Activated CD8-positive, alpha-beta T cell treated with anti-CD3 and anti-CD28 coated beads for 36 hours (primary cell): Measurements from ENCODE around the gene ITIH4. TPM values are rescaled to one million over a fixed set of nuclear protein-coding genes. Genes with fewer than 3 reads are reported as not detected.

Experiments
- ATAC-seq: fragments of 200-7000 bp; cut with Tn5 transposase; one replicate; pipeline ENCODE4 v1.10.0; 2021; ENCODE audit warnings: mild to moderate bottlenecking, moderate library complexity
- CTCF ChIA-PET: fragments of 350-600 bp; sonication (Branson Sonifier 250); formaldehyde crosslinking; loops from one replicate; lab custom pipeline; 2021; ENCODE audit warnings: antibody characterized with exemption; lab: Charles Lee
- POLR2A ChIA-PET: fragments of 350-600 bp; sonication (Branson Sonifier 250); formaldehyde crosslinking; loops from one replicate; lab custom pipeline; 2021; ENCODE audit warnings: antibody characterized with exemption; lab: Charles Lee
- DNase-seq: peaks from one replicate; pipeline ENCODE4 v3.0.0-alpha.2; 2020
- H3K27ac Mint-ChIP-seq: one replicate; pipeline ENCODE4 v1.8.0; 2021; ENCODE audit warnings: mild to moderate bottlenecking, mixed read lengths
- H3K27me3 Mint-ChIP-seq: one replicate; pipeline ENCODE4 v1.8.0; 2021; ENCODE audit warnings: mixed read lengths
- H3K36me3 Mint-ChIP-seq: one replicate; pipeline ENCODE4 v1.8.0; 2021; ENCODE audit warnings: low read depth, mixed read lengths
- H3K4me1 Mint-ChIP-seq: one replicate; pipeline ENCODE4 v1.8.0; 2021; ENCODE audit warnings: low read depth, mixed read lengths
- H3K4me3 Mint-ChIP-seq: one replicate; pipeline ENCODE4 v1.8.0; 2021; ENCODE audit warnings: mild to moderate bottlenecking, moderate library complexity, mixed read lengths
- H3K9me3 Mint-ChIP-seq: one replicate; pipeline ENCODE4 v1.8.0; 2021; ENCODE audit warnings: mixed read lengths
- intact Hi-C: fragments of 100-400 bp; cut with micrococcal nuclease; formaldehyde crosslinking; loops from one replicate; pipeline ENCODE4 v1.10.0; 2022
- total RNA-seq, 2 experiments: library from RNA; stranded (reverse); gene quantifications; one replicate each; pipeline ENCODE4 v1.2.3, GENCODE V29; 2021
- TF ChIP-seq, protein P1 (sequence below): fragments of 200-600 bp; IDR thresholded peaks from one replicate; pipeline ENCODE4 v1.8.0; 2022; ENCODE audit warnings: antibody characterized with exemption, mild to moderate bottlenecking

The ITIH4 gene
- total RNA-seq, 2 experiments from 2014 or later, result 3.9 to 5.5 TPM

DNA sequence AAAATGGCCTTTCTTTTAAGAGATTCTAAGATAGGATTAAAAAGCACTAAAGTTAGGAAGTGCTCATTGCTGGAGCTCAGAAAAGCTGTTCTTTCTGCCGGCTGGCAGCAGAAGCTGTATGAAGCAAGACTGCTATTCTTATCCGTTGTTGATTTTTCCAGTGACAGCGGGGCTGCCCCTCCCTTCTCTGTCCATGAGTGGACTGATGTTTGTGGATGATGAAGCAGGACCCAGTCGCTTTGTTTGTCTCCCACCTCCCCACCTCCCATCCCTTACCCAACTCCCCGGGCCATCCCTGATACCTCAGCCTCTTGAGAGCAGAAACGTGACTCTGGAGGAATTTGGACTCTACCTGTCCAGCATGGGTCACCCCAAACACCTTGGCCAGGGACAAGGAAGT lies 14.7 kb upstream of the ITIH4 start:
- H3K36me3 Mint-ChIP-seq, result peaks cover 4% of the 10 kb centered on the region
- H3K4me1 Mint-ChIP-seq, result no peaks in the 10 kb centered on the region
- POLR2A ChIA-PET, result no interaction called here
- ATAC-seq, result no peak
- no peak overlapping the region for H3K27ac Mint-ChIP-seq
- no peak for DNase-seq
- CTCF ChIA-PET, result interaction anchor here (0.8 to 2.6 kb wide), 11 partner anchors 8 to 350 kb away, joined by 3 to 7 read pairs (median 3); no protein-coding TSS in a partner anchor
- H3K9me3 Mint-ChIP-seq, result no peaks in the 10 kb centered on the region
- no peaks in the 10 kb centered on the region for H3K27me3 Mint-ChIP-seq
- TF ChIP-seq, protein P1, sequence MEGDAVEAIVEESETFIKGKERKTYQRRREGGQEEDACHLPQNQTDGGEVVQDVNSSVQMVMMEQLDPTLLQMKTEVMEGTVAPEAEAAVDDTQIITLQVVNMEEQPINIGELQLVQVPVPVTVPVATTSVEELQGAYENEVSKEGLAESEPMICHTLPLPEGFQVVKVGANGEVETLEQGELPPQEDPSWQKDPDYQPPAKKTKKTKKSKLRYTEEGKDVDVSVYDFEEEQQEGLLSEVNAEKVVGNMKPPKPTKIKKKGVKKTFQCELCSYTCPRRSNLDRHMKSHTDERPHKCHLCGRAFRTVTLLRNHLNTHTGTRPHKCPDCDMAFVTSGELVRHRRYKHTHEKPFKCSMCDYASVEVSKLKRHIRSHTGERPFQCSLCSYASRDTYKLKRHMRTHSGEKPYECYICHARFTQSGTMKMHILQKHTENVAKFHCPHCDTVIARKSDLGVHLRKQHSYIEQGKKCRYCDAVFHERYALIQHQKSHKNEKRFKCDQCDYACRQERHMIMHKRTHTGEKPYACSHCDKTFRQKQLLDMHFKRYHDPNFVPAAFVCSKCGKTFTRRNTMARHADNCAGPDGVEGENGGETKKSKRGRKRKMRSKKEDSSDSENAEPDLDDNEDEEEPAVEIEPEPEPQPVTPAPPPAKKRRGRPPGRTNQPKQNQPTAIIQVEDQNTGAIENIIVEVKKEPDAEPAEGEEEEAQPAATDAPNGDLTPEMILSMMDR, result no peak
- intact Hi-C loops, result no loop called here
- H3K4me3 Mint-ChIP-seq, result no peak overlapping the region

DNA sequence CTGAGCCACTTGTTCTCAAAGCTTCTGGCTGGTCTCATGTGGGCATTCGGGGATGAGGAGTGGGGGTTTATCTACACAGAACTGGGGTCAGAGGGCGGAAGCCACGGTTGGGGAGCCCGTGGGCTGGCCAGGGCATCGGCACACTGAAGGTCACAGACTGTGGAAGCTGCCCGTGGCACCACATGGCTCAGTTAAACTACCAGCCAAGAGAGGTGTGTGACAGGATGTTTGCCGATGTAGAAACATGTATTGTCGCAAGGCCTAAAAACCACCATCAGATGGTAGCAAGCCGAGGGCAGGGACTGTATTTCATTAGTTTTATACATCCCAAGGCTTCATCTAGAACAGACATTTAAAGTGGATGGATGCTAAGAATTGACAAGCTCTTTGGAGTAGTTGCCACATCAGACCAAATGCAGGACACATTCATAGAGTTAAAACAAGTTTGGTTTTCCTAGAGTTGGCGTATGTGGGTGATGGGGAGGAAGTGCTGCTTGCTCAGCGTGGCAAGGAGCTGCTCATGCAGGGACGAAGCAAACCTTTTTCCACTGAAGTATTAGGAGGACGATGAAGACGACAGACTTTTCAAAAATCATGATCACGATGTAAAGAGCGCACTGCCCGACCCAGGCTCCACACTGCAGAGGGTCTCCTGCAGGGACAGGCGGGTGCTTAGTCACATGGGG lies 14.0 kb upstream of the ITIH4 start:
- TF ChIP-seq, protein P1, result no peak
- POLR2A ChIA-PET, result interaction anchor here (0.5 kb wide), 1 partner anchor 209 kb away, joined by 3 read pairs; no protein-coding TSS in a partner anchor
- Mint-ChIP-seq H3K4me3 (no peak overlapping the region), H3K36me3 (peaks cover 4% of the 10 kb centered on the region), H3K4me1 (peaks cover 2% of the 10 kb centered on the region), H3K27ac (no peak overlapping the region), H3K9me3 (no peaks in the 10 kb centered on the region), H3K27me3 (no peaks in the 10 kb centered on the region)
- CTCF ChIA-PET, result interaction anchor here (0.8 to 2.6 kb wide), 6 partner anchors 49 to 94 kb away, joined by 3 to 7 read pairs (median 3); no protein-coding TSS in a partner anchor
- intact Hi-C loops, result no loop called here
- no peak for ATAC-seq
- DNase-seq, result no peak

DNA sequence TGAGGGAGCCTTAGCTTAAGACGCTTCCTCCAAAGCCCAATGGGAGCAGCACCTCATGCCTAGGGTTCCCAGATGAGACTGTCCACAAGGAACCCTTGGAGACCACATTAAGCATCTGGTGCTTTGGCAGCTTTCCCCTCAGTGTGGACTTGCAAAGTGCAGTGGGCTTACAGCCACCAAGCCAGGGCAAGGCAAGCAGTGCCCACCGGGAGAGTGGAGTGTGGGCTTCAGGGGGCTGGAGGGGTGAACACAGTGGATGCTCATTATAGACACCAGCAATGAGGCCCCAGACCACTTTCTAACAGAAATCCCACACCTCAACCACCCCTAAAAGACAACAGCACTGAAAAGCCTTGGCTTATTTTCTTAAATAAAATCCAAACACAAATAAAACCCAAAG lies 13.4 kb upstream of the ITIH4 start:
- Mint-ChIP-seq H3K4me1 (peaks cover 8% of the 10 kb centered on the region), H3K36me3 (peaks cover 4% of the 10 kb centered on the region), H3K4me3 (no peak overlapping the region), H3K9me3 (no peaks in the 10 kb centered on the region), H3K27ac (no peak overlapping the region), H3K27me3 (no peaks in the 10 kb centered on the region)
- DNase-seq, result no peak
- no peak for ATAC-seq
- TF ChIP-seq, protein P1, result no peak
- ChIA-PET POLR2A (interaction anchor here (0.5 kb wide), 1 partner anchor 209 kb away, joined by 3 read pairs; no protein-coding TSS in a partner anchor), CTCF (interaction anchor here (0.8 to 2.6 kb wide), 5 partner anchors 49 to 95 kb away, joined by 3 to 7 read pairs (median 3); no protein-coding TSS in a partner anchor)
- intact Hi-C loops, result no loop called here

DNA sequence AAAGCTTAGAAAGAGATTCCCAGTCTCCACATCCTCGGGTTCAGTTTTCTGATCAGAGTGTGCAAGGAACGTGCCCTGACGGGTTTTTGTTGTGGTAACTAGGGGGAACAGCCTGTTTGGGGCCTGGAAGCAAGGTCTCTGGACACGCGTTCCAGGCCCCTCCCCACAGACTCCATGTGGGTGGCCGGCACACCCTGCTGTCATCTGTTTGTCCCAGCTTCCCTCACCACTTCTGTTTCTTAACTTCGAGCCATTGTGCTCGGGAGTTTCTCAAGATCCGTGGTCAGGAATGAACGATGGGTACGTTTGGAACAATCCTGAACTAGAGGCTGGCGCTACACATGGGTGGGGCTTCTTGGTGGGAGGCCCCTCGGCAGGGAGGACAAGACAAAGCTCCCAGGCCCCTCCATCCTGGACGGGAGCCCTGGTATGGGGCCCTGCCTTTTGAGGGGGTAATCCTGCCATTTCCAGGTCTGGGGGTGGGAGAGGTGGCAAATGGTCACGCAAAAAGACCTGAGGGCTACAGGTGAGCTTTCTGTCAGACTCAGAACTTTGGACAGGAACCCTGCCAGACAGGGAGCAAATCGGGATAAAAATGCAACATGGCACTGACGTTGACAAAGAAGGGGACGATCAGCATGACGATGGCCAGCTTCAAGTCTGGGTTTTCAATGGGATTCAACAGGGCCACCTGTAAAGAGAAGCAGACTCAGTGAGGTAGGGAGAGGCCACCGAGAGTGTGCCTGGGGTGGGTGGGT lies 12.8 kb upstream of the ITIH4 start:
- Mint-ChIP-seq H3K4me3 (no peak overlapping the region), H3K9me3 (no peaks in the 10 kb centered on the region), H3K27me3 (no peaks in the 10 kb centered on the region), H3K36me3 (peaks cover 4% of the 10 kb centered on the region), H3K27ac (no peak overlapping the region), H3K4me1 (peaks cover 13% of the 10 kb centered on the region)
- intact Hi-C loops, result no loop called here
- no peak for DNase-seq
- TF ChIP-seq, protein P1, result no peak
- ChIA-PET CTCF (interaction anchor here (0.8 kb wide), 1 partner anchor 92 kb away, joined by 3 read pairs; no protein-coding TSS in a partner anchor), POLR2A (interaction anchor here (0.5 kb wide), 1 partner anchor 208 kb away, joined by 3 read pairs; no protein-coding TSS in a partner anchor)
- no peak for ATAC-seq
